ENCODE data around the gene PPFIA4. TPM values are rescaled to one million over a fixed set of nuclear protein-coding genes. Genes with fewer than 3 reads are reported as not detected.
"Not testable (repeated sequence)": the region's sequence is repeated elsewhere in the genome, so short reads cannot be mapped to it uniquely, and the experiment has no call there.

The PPFIA4 gene
- polyA plus RNA-seq, 1 donor from 2014 or later, result not detected

- Mint-ChIP-seq H3K27me3 (no peaks in the 10 kb centered on the region), H3K4me3 (no peak overlapping the region), H3K4me1 (peaks cover 14 to 17% (median 15%) of the 10 kb centered on the region in 3 donors), H3K9me3 (peaks cover 0 to 4% (median 4%) of the 10 kb centered on the region in 3 donors), H3K36me3 (peaks cover 4% of the 10 kb centered on the region), H3K27ac (no peak overlapping the region)
Observed at GRCh38 chr1:203001986-203002385, 24.3 kb upstream of the PPFIA4 start.

- Mint-ChIP-seq H3K27me3 (no peaks in the 10 kb centered on the region), H3K27ac (no peak overlapping the region), H3K9me3 (peaks cover 0 to 4% (median 4%) of the 10 kb centered on the region in 3 donors), H3K4me3 (peak overlapping the region in 1 of 4 donors; percentile 45), H3K4me1 (peaks cover 20% of the 10 kb centered on the region in 3 donors), H3K36me3 (peaks cover 4% of the 10 kb centered on the region)
Observed at GRCh38 chr1:203002951-203003350, 23.3 kb upstream of the PPFIA4 start.

GRCh38 chr1:203005395-203006142 lies 20.7 kb upstream of the PPFIA4 start:
- not testable (repeated sequence) for H3K36me3 Mint-ChIP-seq

DNA sequence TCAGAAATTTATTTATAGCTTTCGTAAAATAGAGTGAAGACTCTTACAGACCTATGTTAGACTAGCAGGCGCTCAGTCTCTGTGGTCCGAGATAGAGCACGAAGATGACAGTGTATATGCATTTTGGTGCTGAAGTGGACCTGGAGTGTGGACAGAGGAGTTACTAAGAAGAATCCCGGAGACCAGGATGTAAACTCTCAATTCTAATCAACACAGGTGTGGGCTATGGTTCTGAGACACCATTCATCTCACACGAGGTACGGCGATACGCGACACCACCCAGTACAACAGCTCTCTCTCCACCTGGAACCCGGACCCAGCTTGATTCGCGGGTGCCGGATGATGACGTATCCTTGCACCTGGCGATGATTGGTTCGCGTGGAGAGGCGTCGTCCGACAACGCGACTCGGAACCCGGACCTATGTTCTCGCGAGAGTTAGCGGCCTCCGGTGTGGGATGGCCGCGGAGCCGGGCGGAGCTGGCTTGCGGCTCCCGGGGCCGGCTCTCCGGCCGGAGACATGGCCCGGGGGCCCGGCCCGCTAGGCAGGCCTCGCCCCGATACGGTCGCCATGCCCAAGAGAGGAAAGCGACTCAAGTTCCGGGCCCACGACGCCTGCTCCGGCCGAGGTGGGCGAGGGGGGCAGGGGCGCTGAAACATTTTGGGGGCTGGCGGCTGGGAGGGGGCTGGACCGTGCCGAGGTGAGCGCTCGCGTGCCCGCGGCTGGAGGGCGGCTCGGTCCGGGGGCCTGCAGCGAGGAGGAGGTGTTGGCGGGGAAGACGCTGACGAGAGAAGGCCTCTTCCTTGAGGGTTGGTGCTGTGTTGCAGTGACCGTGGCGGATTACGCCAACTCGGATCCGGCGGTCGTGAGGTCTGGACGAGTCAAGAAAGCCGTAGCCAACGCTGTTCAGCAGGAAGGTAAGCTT lies 19.1 kb upstream of the PPFIA4 start, which contains the start of gene TMEM183A:
TSS of gene TMEM183A (plus strand) at position 427 of the 924 bp plus-strand sequence. CDS start at position 519, 92 bp downstream.
- H3K9me3 Mint-ChIP-seq, result peaks cover 0 to 4% (median 4%) of the 10 kb centered on the region in 3 donors
- no peaks in the 10 kb centered on the region for H3K27me3 Mint-ChIP-seq
- peaks cover 4% of the 10 kb centered on the region for H3K36me3 Mint-ChIP-seq
- H3K4me3 Mint-ChIP-seq, result peak within 1 kb of the TSS; percentile 95 to 99 (median 96)
- H3K4me1 Mint-ChIP-seq, result peaks cover 24 to 29% (median 24%) of the 10 kb centered on the region in 3 donors
- peak within 1 kb of the TSS; percentile 92 to 99 (median 99) for H3K27ac Mint-ChIP-seq

More at GRCh38 chr1:203005395-203006142, 20.7 kb upstream of the PPFIA4 start:
- peaks cover 19 to 25% (median 24%) of the 10 kb centered on the region in 3 donors for H3K4me1 Mint-ChIP-seq
- not testable (repeated sequence) for H3K27me3 Mint-ChIP-seq, H3K9me3 Mint-ChIP-seq
- peak overlapping the region in 2 of 3 donors; percentile 92 to 99 for H3K27ac Mint-ChIP-seq
- H3K4me3 Mint-ChIP-seq, result peak overlapping the region; percentile 19 to 99 (median 96)

- Mint-ChIP-seq H3K36me3 (peaks cover 8% of the 10 kb centered on the region), H3K9me3 (peaks cover 0 to 4% (median 4%) of the 10 kb centered on the region in 3 donors), H3K27ac (no peak overlapping the region), H3K27me3 (no peaks in the 10 kb centered on the region), H3K4me1 (peaks cover 24 to 34% (median 28%) of the 10 kb centered on the region in 3 donors), H3K4me3 (peak overlapping the region in 3 of 4 donors; percentile 33 to 95 (median 77))
Observed at GRCh38 chr1:203009185-203009584, 17.1 kb upstream of the PPFIA4 start.

- peaks cover 19 to 28% (median 22%) of the 10 kb centered on the region in 3 donors for H3K4me1 Mint-ChIP-seq
- peaks cover 6% of the 10 kb centered on the region for H3K36me3 Mint-ChIP-seq
- H3K4me3 Mint-ChIP-seq, result no peak overlapping the region
- no peaks in the 10 kb centered on the region for H3K27me3 Mint-ChIP-seq
- no peak overlapping the region for H3K27ac Mint-ChIP-seq
- no peaks in the 10 kb centered on the region for H3K9me3 Mint-ChIP-seq
Observed at GRCh38 chr1:203011582-203011981, 14.7 kb upstream of the PPFIA4 start.

DNA sequence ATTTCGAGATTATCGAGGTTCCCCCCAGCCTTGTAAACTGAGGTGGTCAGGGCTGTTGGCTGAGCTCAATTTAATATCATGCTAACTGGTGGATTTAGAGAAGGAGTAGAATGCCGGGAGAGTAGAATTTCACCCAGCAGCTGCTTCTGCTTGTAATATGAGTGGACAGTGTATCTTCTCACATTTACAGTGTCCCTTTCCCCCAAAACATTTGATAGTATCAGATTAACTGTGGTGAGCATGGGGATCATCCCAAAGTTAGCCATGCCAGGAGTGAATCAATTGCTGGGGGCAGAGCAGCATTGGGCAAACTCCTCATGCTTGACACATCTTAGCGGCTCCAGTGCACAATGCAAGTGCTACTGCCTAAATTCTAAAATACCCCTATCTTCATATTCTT lies 9.2 kb upstream of the PPFIA4 start:
- H3K27me3 Mint-ChIP-seq, result no peaks in the 10 kb centered on the region
- H3K9me3 Mint-ChIP-seq, result no peaks in the 10 kb centered on the region
- H3K4me1 Mint-ChIP-seq, result peaks cover 3 to 5% (median 4%) of the 10 kb centered on the region in 3 donors
- peaks cover 4% of the 10 kb centered on the region for H3K36me3 Mint-ChIP-seq
- H3K27ac Mint-ChIP-seq, result no peak overlapping the region
- H3K4me3 Mint-ChIP-seq, result no peak overlapping the region

DNA sequence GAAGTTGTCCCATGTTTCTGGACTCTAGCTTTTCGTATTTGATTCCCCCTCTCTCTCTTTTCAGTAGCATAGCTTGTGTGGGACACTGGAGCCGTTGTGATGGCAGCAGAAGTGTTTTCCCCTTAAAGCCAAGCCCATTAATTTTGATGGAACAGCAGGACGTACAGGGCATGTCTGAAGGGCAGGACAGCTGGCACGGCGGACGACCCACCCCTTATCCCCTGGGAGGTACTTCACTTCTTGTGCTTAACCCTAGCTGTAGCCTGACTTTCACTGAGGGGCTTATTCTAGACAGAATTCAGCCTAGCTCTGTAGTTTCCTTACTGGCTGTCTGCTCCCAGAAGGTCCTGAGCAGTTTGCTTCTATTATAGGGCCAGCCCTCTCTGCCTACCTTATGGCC lies 8.6 kb upstream of the PPFIA4 start:
- H3K27ac Mint-ChIP-seq, result no peak overlapping the region
- no peak overlapping the region for H3K4me3 Mint-ChIP-seq

DNA sequence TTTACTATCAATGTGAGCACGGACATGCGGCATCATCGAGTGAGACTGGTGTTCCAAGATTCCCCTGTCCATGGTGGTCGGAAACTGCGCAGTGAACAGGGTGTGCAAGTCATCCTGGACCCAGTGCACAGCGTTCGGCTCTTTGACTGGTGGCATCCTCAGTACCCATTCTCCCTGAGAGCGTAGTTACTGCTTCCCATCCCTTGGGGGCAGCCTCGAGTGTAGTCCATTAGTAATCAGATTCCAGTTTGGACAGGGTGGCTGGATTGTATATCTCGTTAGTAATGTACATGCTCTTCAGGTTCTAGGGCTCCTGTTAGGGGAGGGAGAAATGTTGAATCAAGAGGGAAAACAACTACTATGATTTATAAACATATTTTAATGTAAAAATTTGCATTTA lies 3.4 kb upstream of the PPFIA4 start:
- not testable (repeated sequence) for H3K9me3 Mint-ChIP-seq, H3K27ac Mint-ChIP-seq, H3K4me3 Mint-ChIP-seq, H3K4me1 Mint-ChIP-seq, H3K27me3 Mint-ChIP-seq, H3K36me3 Mint-ChIP-seq

More for the DNA sequence above, 8.6 kb upstream of the PPFIA4 start:
- Mint-ChIP-seq H3K4me1 (peaks cover 3 to 5% (median 4%) of the 10 kb centered on the region in 3 donors), H3K9me3 (no peaks in the 10 kb centered on the region), H3K27me3 (no peaks in the 10 kb centered on the region), H3K36me3 (peaks cover 4% of the 10 kb centered on the region)

DNA sequence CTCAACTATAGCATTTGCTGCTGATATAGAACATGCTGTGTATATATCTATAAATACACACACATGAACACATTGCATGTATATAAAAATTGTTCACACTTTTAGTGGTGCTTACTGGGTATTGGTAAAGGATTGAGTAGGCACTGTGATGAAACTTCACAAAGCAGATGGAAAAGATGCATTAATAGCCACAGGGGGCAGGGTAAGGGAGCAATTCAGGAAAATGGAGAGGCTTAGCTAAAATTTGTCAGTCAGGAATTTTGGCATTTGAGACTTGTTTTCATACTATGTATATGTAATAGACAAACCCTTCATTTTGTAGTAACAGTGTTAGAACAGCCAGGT lies 633 bp upstream of the PPFIA4 start:
- no peaks in the 10 kb centered on the region for H3K36me3 Mint-ChIP-seq
- H3K9me3 Mint-ChIP-seq, result peaks cover 0 to 6% (median 0%) of the 10 kb centered on the region in 3 donors
- peaks cover 8% of the 10 kb centered on the region for H3K27me3 Mint-ChIP-seq
- H3K4me3 Mint-ChIP-seq, result peak overlapping the region; percentile 54 to 88 (median 70)
- H3K4me1 Mint-ChIP-seq, result peaks cover 2 to 8% (median 6%) of the 10 kb centered on the region in 3 donors
- H3K27ac Mint-ChIP-seq, result peak overlapping the region; percentile 57 to 89 (median 80)

DNA sequence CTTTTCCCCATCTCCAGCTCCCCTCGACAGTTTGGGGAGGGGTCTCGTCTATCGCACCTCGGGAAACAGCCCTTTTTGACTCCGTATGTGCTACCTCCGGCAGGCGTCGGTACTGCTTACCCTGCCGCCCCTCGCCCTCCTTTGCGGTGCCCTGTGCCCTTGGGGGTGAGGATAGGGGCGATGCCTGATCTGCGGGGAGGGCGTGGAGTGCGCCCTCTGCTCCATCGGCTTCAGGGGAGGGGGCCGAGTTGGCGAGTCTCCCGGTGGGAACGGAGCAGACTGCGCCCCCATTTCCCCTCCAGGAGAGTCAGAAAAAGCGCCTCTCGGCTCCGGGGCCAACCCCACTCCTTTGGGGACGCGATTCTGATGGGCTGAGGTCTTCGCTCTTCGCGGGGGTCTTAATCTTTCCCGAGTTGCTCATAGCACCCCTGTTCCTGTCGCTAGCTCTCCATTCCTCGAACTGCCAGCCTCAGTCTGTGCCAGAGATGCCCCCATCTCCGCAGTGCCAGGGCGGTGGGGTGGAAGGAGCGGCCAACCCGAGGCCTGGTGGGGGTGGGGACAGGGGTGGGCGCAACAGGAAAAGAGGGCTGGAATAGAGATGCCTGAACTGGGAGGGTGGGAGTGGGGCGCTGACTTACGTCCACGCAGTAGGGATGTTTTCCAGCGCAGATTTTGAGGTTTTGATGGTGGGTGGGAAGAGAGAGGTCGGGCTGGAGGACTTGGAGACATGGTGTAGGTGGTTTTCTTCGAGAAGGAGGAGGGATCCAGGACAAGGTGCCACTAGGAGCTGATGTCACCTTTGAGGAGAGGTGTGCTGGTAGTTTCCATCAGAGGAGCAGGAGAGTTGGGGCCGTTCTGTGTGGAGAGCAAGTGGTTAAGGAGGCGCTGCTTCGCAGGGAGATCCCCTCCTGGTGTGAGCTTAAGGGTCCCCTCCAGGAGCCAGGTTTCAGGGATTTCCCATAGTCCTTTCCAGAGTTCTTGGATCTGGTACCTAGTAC lies 674 bp downstream of the PPFIA4 start:
- H3K36me3 Mint-ChIP-seq, result no peaks in the 10 kb centered on the region
- peaks cover 8% of the 10 kb centered on the region for H3K27me3 Mint-ChIP-seq
- H3K9me3 Mint-ChIP-seq, result peaks cover 0 to 6% (median 0%) of the 10 kb centered on the region in 3 donors
- peak overlapping the region; percentile 57 to 91 (median 68) for H3K4me3 Mint-ChIP-seq
- peaks cover 2 to 8% (median 6%) of the 10 kb centered on the region in 3 donors for H3K4me1 Mint-ChIP-seq
- peak overlapping the region in 1 of 3 donors; percentile 40 for H3K27ac Mint-ChIP-seq

GRCh38 chr1:203028067-203028783 lies 1.9 kb downstream of the PPFIA4 start:
- Mint-ChIP-seq H3K36me3 (no peaks in the 10 kb centered on the region), H3K9me3 (peaks cover 0 to 6% (median 0%) of the 10 kb centered on the region in 3 donors), H3K27ac (no peak overlapping the region), H3K4me3 (peak overlapping the region in 2 of 4 donors; percentile 6 to 45), H3K27me3 (peaks cover 8% of the 10 kb centered on the region), H3K4me1 (peaks cover 2 to 8% (median 6%) of the 10 kb centered on the region in 3 donors)

DNA sequence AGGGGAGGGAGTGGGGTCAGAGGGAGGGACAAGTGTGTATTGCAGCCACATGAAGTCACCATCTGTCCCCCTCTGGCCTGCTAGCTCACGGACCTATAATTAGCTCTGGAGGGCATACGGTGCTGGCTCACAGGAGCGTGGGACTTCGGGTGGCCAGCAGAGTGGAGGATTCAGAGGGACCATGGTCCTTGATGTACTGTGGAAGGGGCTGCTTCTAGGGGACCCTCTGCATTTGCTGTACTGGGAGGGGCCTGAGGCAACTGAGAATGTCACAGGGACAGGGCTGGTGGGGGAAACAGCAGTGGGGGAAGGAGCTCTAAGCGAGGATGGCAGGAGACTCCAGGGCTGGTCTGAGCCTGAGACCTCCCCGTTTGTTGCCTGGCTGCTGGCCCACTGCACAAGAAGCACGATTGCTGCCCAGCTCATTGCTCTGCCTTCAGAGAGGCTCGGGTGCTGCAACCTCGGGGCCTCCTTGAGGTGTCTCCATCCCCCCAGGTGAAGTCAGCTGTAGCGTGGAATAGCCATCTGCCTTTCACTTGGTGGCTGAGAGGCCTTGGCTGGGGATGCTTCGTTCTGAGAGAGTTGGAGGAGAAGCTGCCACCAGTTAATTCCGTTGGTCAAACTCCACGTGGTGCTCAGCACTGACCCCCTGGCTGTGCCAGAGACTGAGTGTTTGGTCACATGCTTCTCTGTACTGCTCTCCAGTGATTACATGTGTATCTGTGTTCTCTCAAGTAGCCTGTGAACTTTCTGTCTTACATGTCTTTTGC lies 2.7 kb downstream of the PPFIA4 start:
- Mint-ChIP-seq H3K27ac (no peak overlapping the region), H3K4me3 (no peak overlapping the region), H3K9me3 (peaks cover 0 to 6% (median 0%) of the 10 kb centered on the region in 3 donors), H3K4me1 (peaks cover 4 to 8% (median 6%) of the 10 kb centered on the region in 3 donors), H3K36me3 (no peaks in the 10 kb centered on the region), H3K27me3 (peaks cover 8% of the 10 kb centered on the region)

Measured in IgD-negative memory B cell (primary cell).